Hematopoietic multipotent progenitor cell treated with erythropoietin and hydrocortisone succinate and interleukin-3 and kit ligand, for 8 days (in vitro differentiated cells): ENCODE data around the gene SMPDL3B.
A peak's percentile ranks its signal among the peaks of the same experiment; 100 is the strongest.

Source experiments
- DNase-seq: peaks from one replicate; pipeline ENCODE4 v3.0.0-alpha.2; 2015

The SMPDL3B gene

GRCh38 chr1:27940870-27941560 is 6.2 kb downstream of the SMPDL3B start:
- peak; percentile 87 for DNase-seq

GRCh38 chr1:27941671-27942540 is 7.1 kb downstream of the SMPDL3B start:
- DNase-seq, result no peak

GRCh38 chr1:27945020-27945419 is 10.2 kb downstream of the SMPDL3B start:
- no peak for DNase-seq

DNA sequence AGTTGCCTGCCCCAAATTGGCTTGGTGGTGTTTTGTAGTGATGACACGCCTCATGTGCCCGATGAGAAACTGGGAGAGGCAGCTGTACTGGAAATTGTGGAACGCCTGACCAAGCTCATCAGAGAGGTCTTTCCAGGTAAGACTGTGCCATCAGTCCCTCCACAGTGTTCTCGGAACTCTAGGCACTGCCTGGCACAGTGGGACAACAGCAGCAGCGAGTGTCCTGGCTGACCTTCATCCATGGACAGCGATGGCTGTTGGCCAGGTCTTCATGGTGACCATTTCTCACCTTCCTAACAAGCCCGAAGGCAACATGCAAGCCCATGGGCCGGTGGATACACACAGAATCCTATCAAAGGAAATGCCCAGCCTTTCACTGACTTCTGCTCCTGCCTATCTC is 14.2 kb downstream of the SMPDL3B start:
- no peak for DNase-seq

- DNase-seq, result no peak
Observed at GRCh38 chr1:27951396-27951795, 16.6 kb downstream of the SMPDL3B start.

GRCh38 chr1:27952147-27952546 is 17.3 kb downstream of the SMPDL3B start:
- DNase-seq, result no peak

- no peak for DNase-seq
Observed at GRCh38 chr1:27954186-27954585, 19.4 kb downstream of the SMPDL3B start.

GRCh38 chr1:27955076-27955475 is 20.3 kb downstream of the SMPDL3B start:
- no peak for DNase-seq

GRCh38 chr1:27956761-27957160 is 22.0 kb downstream of the SMPDL3B start:
- no peak for DNase-seq

DNA sequence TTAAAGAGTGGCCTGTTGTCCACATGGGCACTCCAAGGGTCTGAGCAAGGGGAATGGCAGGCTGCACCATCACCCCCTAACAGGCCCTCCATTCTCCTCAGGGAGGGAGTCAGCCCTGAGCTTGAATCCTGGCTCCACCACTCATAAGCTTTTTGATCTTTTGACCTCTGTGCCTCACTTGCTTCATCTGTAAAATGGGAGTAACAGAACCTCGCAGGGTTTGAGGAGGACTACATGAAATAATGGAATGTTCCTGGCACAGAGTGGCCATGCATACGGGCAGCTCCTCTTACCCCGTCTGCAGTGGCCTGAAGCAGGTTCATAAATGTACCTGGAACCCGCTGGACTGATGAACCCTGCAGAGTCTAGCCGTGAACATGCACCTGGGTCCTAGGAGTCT is 22.9 kb downstream of the SMPDL3B start:
- DNase-seq, result no peak

GRCh38 chr1:27958513-27958912 is 23.7 kb downstream of the SMPDL3B start:
- no peak for DNase-seq

- peak; percentile 83 for DNase-seq
Observed at GRCh38 chr1:27959792-27960603, 25.2 kb downstream of the SMPDL3B start, which contains the start of gene XKR8. Gene XKR8 (plus strand): TSS chr1:27959973. CDS start chr1:27960070, 97 bp downstream.

DNA sequence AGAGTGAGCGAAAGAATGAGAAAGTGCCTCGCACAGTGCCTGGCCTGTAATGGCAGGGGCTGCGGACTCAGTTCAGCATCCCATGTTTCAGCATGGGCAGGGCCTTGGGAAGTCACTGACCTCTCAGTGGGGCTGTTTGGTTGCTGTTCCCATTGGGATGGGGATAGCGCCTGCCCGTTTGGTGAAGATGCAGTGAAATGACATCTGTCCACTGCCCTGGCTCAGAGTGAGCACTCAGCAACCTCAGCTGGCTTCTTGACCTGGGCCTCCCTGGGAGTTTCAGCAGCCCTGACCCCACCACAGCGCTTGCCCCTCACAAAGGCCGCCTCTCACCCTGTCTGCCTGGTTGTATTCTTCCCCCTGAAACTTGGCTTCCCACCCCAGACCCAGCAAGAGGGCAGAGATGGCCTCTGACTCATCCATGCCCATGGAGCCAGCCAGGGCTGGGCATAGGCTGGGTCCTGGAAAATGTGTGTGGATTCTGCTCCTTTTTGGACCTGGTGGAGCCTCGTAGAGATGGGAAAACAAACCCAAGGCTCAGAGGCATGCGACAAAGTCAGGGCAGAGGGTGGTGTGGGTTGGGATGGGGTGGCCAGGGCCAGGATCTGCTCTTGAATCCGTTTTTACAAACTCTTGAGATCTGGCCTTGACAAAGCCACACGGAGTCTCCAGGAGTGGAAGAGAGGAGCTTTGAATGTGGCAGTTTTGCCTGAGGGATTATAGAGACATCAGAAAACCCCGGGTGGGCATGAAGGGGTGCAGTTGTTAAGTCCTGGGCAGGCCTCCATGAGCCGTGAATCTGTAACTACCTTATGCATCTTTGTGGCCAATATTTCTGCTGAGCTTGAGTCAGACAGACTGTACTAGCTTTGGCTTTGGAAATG is 26.2 kb downstream of the SMPDL3B start:
- no peak for DNase-seq

- no peak for DNase-seq
Observed at GRCh38 chr1:27961646-27962221, 26.9 kb downstream of the SMPDL3B start.

DNA sequence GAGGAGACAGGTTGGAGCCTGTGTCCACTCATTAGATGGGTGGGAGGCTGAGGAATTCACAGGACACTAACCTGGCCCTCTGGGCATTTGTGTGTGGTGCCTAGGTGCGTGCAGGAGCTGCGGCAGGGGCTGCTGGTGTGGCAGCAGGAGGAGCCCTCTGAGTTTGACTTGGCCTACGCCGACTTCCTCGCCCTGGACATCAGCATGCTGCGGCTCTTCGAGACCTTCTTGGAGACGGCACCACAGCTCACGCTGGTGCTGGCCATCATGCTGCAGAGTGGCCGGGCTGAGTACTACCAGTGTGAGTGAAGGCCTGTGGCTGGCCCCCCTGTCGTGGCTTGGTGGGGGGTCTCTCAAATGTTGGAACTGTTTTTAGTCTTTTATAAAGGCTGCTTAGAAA is 28.6 kb downstream of the SMPDL3B start:
- DNase-seq, result no peak

DNA sequence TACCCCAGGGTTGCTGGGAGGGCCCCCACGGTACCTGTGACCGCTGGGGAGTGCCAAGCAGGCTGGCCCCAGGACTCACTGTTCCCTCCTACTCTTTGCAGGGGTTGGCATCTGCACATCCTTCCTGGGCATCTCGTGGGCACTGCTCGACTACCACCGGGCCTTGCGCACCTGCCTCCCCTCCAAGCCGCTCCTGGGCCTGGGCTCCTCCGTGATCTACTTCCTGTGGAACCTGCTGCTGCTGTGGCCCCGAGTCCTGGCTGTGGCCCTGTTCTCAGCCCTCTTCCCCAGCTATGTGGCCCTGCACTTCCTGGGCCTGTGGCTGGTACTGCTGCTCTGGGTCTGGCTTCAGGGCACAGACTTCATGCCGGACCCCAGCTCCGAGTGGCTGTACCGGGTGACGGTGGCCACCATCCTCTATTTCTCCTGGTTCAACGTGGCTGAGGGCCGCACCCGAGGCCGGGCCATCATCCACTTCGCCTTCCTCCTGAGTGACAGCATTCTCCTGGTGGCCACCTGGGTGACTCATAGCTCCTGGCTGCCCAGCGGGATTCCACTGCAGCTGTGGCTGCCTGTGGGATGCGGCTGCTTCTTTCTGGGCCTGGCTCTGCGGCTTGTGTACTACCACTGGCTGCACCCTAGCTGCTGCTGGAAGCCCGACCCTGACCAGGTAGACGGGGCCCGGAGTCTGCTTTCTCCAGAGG is 31.8 kb downstream of the SMPDL3B start:
- DNase-seq, result no peak

DNA sequence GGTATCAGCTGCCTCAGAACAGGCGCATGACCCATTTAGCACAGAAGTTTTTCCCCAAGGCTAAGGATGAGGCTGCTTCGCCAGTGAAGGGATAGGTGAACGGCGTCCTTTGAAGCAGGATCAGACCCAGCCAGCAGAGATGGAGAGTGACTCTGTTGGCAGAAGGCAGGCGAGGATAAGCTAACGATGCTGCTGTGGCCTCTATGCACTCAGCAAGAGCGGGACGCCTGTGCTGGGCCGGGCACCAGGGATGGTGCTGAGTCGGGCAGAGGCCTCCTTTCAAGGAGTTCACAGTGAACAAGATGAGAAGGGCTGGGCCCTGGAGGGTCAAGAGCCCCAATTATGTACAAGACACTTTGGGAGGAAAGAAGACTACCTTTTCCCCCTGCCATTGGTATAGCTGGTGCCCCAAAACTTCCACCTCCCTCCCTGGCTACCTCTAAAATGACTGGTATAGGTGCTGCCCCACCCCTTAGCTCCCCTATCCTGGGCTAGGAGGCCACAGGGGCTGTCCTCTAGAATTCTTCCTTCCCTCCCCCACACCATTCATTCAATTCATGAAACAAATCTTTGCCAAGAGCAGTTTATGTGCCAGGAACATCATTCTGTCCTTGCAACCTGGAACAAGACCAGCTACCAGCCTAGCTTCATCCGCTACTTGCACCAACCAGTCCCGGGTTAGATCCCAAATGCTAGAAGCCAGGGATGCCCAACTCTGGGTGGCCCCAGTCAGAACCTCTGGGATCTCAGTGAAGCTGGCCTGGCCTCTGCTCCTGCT is 32.5 kb downstream of the SMPDL3B start:
- no peak for DNase-seq

- DNase-seq, result no peak
Observed at GRCh38 chr1:27967884-27968466, 33.2 kb downstream of the SMPDL3B start.

- DNase-seq, result no peak
Observed at GRCh38 chr1:27968692-27969091, 33.9 kb downstream of the SMPDL3B start.

DNA sequence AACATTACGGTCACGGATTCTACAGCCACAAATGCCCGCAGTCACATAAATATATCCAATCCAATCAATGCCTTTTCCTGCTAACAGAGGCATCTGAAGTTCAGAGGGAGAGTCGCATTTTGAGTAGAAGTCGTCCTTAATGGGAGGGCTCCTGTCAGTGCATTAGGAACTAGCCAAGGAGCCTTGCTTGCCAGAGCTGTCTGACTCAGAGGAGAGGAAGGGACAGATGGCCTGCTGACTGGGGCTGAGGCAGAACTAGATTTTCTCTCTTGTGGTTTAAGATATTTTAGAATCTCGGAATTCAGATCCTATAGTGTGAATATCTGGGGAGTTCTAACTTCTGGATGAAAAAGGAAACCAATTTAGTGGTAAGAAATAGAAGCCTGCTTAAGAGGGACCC is 35.6 kb downstream of the SMPDL3B start:
- DNase-seq, result no peak
